ENCODE results near the gene PRPF38B. TPM values are rescaled to one million over a fixed set of nuclear protein-coding genes. Genes with fewer than 3 reads are reported as not detected.
A peak's percentile ranks its signal among the peaks of the same experiment; 100 is the strongest.

The PRPF38B gene
- total RNA-seq, 1 experiment from 2014 or later: 50.5 TPM

DNA sequence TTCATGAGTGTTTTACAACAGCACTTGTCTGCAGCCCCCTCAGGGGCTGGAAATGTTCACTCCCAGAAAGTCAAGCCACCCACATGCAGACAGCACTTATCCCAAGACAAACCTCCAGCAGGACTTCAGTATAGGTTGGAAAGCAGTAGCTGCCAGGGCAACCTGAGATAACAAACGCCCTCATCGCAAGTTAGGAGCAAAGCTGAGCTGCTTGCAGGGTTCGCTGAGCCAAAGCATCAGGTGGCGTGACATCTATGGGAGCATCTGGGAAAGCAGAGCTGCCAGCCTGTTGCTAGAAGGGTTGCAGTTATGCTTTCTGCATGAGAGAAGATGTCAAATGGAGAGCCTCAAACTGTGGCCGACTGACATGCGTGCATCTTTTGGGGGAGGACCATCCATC is 50.1 kb downstream of the PRPF38B start:
- Mint-ChIP-seq H3K4me1 (peaks cover 13% of the 10 kb centered on the region), H3K4me3 (no peak overlapping the region), H3K27me3 (ENCODE audit: low read depth) (peaks cover 16% of the 10 kb centered on the region), H3K27ac (no peak overlapping the region), H3K36me3 (no peaks in the 10 kb centered on the region), H3K9me3 (no peaks in the 10 kb centered on the region)
- ChIA-PET CTCF (no interaction called here), POLR2A (no interaction called here)
- ATAC-seq (no peak), DNase-seq (ENCODE audit: low spot score) (no peak)
- TF ChIP-seq ZNF138 (CRISPR knock-in tag; conservative IDR thresholded peaks at IDR 0.05) (no peak), SOX15 (CRISPR knock-in tag; IDR thresholded peaks at IDR 0.05) (no peak), IRF2 (CRISPR knock-in tag; IDR thresholded peaks at IDR 0.05; ENCODE audit: borderline replicate concordance, low read depth) (no peak), EMX1 (CRISPR knock-in tag; IDR thresholded peaks at IDR 0.05) (no peak), JAZF1 (CRISPR knock-in tag; IDR thresholded peaks at IDR 0.05) (no peak), GABPB1 (CRISPR knock-in tag; IDR thresholded peaks at IDR 0.05) (no peak), ETV6 (CRISPR knock-in tag; IDR thresholded peaks at IDR 0.05) (no peak), ZBTB21 (CRISPR knock-in tag; IDR thresholded peaks at IDR 0.05; ENCODE audit: borderline replicate concordance) (no peak)
- TF ChIP-seq, protein P1, sequence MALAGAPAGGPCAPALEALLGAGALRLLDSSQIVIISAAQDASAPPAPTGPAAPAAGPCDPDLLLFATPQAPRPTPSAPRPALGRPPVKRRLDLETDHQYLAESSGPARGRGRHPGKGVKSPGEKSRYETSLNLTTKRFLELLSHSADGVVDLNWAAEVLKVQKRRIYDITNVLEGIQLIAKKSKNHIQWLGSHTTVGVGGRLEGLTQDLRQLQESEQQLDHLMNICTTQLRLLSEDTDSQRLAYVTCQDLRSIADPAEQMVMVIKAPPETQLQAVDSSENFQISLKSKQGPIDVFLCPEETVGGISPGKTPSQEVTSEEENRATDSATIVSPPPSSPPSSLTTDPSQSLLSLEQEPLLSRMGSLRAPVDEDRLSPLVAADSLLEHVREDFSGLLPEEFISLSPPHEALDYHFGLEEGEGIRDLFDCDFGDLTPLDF (CRISPR knock-in tag; IDR thresholded peaks at IDR 0.05): no peak
- TF ChIP-seq, protein P2, sequence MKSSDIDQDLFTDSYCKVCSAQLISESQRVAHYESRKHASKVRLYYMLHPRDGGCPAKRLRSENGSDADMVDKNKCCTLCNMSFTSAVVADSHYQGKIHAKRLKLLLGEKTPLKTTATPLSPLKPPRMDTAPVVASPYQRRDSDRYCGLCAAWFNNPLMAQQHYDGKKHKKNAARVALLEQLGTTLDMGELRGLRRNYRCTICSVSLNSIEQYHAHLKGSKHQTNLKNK (CRISPR knock-in tag; IDR thresholded peaks at IDR 0.05): no peak

DNA sequence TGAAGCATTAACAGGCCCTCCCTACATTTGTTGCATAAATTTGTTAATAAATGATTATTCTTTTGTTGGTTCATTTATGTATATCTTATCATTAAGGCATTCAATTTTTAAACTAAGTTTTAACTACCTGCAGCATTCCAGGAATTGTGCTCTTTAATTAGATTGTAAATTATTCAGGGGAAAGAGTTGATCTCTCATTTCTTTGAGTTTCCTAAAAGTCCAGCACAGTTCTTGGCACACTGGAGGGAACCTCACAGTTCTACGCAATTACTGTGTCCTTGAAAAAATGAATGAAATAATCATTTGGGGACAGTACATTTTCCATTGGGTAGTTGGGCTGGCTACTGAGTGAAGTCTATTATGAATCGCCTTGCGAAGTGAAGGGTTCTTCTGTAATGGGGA is 53.9 kb downstream of the PRPF38B start:
- no peak for DNase-seq (ENCODE audit: low spot score)
- ChIA-PET POLR2A (no interaction called here), CTCF (no interaction called here)
- H3K27me3 Mint-ChIP-seq (ENCODE audit: low read depth): peaks cover 16% of the 10 kb centered on the region
- H3K4me1 Mint-ChIP-seq: peaks cover 16% of the 10 kb centered on the region
- H3K27ac Mint-ChIP-seq: peak overlapping the region; percentile 27; the same call in 1 of the 2 replicates
- H3K36me3 Mint-ChIP-seq: no peaks in the 10 kb centered on the region
- ATAC-seq: no peak
- TF ChIP-seq ZNF232 (CRISPR knock-in tag; IDR thresholded peaks at IDR 0.05) (no peak), NFE2L1 (CRISPR knock-in tag; IDR thresholded peaks at IDR 0.05) (no peak), MXD4 (CRISPR knock-in tag; IDR thresholded peaks at IDR 0.05; ENCODE audit: borderline replicate concordance) (no peak), ESRRA (CRISPR knock-in tag; IDR thresholded peaks at IDR 0.05; ENCODE audit: borderline replicate concordance) (no peak)
- peak overlapping the region; percentile 97 for H3K4me3 Mint-ChIP-seq
- H3K9me3 Mint-ChIP-seq: no peaks in the 10 kb centered on the region

DNA sequence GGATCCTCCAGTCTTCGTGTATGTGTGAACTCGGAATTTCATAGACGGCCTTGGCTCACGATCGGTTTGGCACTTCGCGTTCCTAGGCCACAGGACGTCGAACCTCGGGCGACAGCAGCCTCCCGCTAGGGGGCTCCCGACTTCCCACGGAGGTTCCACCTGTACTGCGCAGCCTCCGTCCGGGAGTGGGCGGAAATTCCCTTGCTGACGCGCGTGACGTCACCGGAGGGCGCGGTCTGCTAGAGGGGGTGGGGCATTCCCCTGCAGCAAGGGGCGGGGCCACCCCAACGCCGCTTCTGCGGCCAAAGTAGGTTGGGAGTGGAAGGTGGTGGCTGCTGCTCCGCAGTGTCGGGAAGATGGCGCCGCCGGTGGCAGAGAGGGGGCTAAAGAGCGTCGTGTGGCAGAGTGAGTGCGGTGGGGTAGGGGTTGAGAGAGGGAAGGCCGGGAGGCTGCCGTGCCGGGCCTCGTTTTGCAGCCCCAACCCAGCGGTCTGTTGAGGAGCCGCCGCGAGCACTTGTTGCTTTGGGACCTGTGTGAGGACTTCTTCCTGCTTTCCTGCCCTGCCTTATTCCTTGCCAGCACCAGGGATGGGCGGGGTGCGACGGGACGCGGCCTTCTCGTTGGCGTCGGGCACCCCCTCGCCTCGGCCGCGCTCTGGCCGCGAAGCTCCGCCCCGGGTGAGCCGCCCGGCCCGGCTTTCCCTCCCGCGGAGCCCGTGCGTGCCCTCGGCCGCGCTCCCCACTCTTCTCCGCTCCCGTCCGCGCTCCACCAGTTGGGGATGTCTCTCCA is 54.5 kb downstream of the PRPF38B start, which contains the start of gene STXBP3:
TSS of gene STXBP3 (plus strand) at position 293 of the 789 bp plus-strand sequence. CDS start at position 357, 64 bp downstream.
- Mint-ChIP-seq H3K27ac (peak within 1 kb of the TSS; percentile 98), H3K4me3 (peak within 1 kb of the TSS; percentile 97), H3K4me1 (peaks cover 10% of the 10 kb centered on the region), H3K9me3 (no peaks in the 10 kb centered on the region), H3K36me3 (no peaks in the 10 kb centered on the region), H3K27me3 (ENCODE audit: low read depth) (peaks cover 16% of the 10 kb centered on the region)
- peak; percentile 99 for DNase-seq (ENCODE audit: low spot score)
- CTCF ChIA-PET: interaction anchor here (0.7 to 1.0 kb wide), 3 partner anchors 70 to 455 kb away, joined by 3 read pairs; no protein-coding TSS in a partner anchor
- POLR2A ChIA-PET: interaction anchor here (0.6 kb wide), 1 partner anchor 55 kb away, joined by 4 read pairs; the partner anchor contains the start of gene PRPF38B
- peak; percentile 93 for ATAC-seq
- TF ChIP-seq ZBTB21 (CRISPR knock-in tag; IDR thresholded peaks at IDR 0.05; ENCODE audit: borderline replicate concordance) (no peak), JUN (CRISPR knock-in tag; IDR thresholded peaks at IDR 0.05) (peak; percentile 67; the same call in 1 of the 2 replicates), TCF7 (CRISPR knock-in tag; IDR thresholded peaks at IDR 0.05; ENCODE audit: low read depth) (no peak), CREB1 (CRISPR knock-in tag; IDR thresholded peaks at IDR 0.05) (0 out of 2 replicates have a peak, but pooled peaks have one; percentile 52), NFATC4 (CRISPR knock-in tag; IDR thresholded peaks at IDR 0.05) (no peak), FOXK1 (CRISPR knock-in tag; IDR thresholded peaks at IDR 0.05) (peak; percentile 52; the same call in 1 of the 2 replicates), NFE2L1 (CRISPR knock-in tag; IDR thresholded peaks at IDR 0.05) (peak; percentile 72), HMGA2 (CRISPR knock-in tag; IDR thresholded peaks at IDR 0.05) (no peak)
- TF ChIP-seq, protein P3, sequence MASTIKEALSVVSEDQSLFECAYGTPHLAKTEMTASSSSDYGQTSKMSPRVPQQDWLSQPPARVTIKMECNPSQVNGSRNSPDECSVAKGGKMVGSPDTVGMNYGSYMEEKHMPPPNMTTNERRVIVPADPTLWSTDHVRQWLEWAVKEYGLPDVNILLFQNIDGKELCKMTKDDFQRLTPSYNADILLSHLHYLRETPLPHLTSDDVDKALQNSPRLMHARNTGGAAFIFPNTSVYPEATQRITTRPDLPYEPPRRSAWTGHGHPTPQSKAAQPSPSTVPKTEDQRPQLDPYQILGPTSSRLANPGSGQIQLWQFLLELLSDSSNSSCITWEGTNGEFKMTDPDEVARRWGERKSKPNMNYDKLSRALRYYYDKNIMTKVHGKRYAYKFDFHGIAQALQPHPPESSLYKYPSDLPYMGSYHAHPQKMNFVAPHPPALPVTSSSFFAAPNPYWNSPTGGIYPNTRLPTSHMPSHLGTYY (CRISPR knock-in tag; IDR thresholded peaks at IDR 0.05): no peak
- TF ChIP-seq, protein P4, sequence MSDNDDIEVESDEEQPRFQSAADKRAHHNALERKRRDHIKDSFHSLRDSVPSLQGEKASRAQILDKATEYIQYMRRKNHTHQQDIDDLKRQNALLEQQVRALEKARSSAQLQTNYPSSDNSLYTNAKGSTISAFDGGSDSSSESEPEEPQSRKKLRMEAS (CRISPR knock-in tag; IDR thresholded peaks at IDR 0.05): peak; percentile 81
- TF ChIP-seq, protein P5, sequence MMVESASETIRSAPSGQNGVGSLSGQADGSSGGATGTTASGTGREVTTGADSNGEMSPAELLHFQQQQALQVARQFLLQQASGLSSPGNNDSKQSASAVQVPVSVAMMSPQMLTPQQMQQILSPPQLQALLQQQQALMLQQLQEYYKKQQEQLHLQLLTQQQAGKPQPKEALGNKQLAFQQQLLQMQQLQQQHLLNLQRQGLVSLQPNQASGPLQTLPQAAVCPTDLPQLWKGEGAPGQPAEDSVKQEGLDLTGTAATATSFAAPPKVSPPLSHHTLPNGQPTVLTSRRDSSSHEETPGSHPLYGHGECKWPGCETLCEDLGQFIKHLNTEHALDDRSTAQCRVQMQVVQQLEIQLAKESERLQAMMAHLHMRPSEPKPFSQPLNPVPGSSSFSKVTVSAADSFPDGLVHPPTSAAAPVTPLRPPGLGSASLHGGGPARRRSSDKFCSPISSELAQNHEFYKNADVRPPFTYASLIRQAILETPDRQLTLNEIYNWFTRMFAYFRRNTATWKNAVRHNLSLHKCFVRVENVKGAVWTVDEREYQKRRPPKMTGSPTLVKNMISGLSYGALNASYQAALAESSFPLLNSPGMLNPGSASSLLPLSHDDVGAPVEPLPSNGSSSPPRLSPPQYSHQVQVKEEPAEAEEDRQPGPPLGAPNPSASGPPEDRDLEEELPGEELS (CRISPR knock-in tag; IDR thresholded peaks at IDR 0.05): no peak

Data from WTC11 (cell line).